Upper lobe of left lung (tissue), 4 donors: Measurements from ENCODE around the gene UBAC2.

Experiments used
- EP300 ChIP-seq, 4 donors: sonication (generic); formaldehyde crosslinking; IDR thresholded peaks; one replicate each; pipeline ENCODE4 v1.5.1; 2017; ENCODE audit warnings: antibody characterized with exemption in 4 of 4, control low read depth in 2 of 4
- POLR2A ChIP-seq, 4 donors: fragments of 450-650 bp; IDR thresholded peaks; one replicate each; pipeline ENCODE4 v1.5.1; 2016 to 2017; ENCODE audit warnings: antibody characterized with exemption in 4 of 4, mild to moderate bottlenecking in 2 of 4

GRCh38 chr13:99359528-99359927 lies 158.9 kb downstream of the UBAC2 start:
- no peak for TF ChIP-seq EP300 (IDR thresholded peaks at IDR 0.05)
- TF ChIP-seq POLR2A (IDR thresholded peaks at IDR 0.05) = no peak
